ENCODE data around the gene FAM234A.

FAM234A gene

DNA sequence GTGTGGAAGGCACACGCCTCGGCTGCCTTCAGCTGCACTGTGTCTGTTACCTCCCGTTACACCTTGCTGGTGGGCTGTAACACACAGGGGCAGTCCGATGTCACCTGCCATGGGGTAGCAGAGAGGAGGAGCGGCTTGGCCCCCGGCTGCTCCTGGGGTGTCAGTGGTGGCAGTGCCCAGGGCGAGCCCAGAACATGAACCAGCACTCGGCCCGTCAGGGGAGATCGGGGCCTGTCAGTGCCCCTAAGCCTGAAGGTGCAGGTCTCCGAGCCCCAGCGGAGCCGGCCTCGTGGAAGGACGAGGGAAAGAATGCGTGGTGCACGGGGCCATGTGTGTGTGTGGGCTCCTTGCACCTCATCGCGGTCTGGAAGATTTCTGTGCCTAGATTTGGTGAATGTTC lies 25.7 kb downstream of the FAM234A start:
- TF ChIP-seq CTCF (IDR thresholded peaks at IDR 0.05; ENCODE audit: borderline replicate concordance, insufficient read depth, low read depth, low read length), result no peak

GRCh38 chr16:261031-261691 lies 26.5 kb downstream of the FAM234A start:
- no peak overlapping the region for H3K4me3 ChIP-seq (ENCODE audit: low read depth, low read length)
- no peak for TF ChIP-seq CTCF (IDR thresholded peaks at IDR 0.05; ENCODE audit: borderline replicate concordance, insufficient read depth, low read depth, low read length)

More for the DNA sequence above, 25.7 kb downstream of the FAM234A start:
- H3K4me3 ChIP-seq (ENCODE audit: low read depth, low read length), result no peak overlapping the region

DNA sequence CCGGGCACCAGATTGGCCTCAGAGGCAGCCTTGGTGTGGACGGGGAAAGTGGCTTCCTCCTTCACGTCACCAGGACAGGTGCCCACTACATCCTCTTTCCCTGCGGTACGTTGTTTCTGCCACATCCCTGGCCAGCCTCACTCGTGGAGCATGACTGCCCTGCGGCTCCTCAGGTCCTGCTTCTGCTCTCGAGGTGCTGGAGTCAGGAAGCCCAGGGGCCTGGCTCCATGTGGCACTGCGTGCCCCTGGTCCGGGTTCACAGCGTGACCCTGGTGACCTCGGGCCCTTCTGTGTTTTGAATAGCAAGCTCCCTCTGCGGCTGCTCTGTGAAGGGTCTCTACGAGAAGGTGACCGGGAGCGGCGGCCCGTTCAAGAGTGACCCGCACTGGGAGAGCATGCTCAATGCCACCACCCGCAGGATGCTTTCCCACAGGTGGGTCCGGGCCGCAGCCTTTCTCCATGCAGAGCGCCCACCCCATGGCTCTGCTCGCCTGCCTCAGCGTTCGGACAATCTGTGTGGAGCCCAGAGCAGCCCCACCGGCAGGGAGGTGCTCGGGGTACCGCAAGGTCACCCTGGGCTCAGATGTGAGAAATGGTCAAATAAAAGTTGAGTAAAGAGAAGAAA lies 27.6 kb downstream of the FAM234A start:
- no peak overlapping the region for H3K4me3 ChIP-seq (ENCODE audit: low read depth, low read length)
- TF ChIP-seq CTCF (IDR thresholded peaks at IDR 0.05; ENCODE audit: borderline replicate concordance, insufficient read depth, low read depth, low read length), result no peak

DNA sequence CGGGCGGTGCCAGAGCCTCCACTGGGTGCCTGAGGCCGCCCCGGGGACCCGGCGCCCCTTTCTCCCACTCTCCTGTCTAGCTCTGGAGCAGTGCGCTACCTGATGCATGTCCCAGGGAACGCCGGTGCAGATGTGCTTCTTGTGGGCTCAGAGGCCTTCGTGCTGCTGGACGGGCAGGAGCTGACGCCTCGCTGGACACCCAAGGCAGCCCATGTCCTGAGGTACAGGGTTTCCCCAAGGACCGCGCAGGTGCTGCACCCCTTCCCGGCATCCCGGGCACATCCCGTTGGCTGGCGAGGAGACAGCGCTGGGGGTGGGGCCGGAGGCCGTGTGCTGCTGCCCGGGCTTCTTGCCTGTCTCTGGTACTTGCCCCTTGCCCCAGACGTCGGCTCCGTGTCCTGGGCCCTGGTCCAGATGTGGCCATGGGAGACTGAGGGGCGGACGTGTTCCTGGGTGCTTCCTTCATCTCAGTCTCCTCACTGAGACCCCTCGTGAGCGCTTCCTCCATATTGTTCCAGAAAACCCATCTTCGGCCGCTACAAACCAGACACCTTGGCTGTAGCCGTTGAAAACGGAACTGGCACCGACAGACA lies 28.7 kb downstream of the FAM234A start:
- no peak for TF ChIP-seq CTCF (IDR thresholded peaks at IDR 0.05; ENCODE audit: borderline replicate concordance, insufficient read depth, low read depth, low read length)
- H3K4me3 ChIP-seq (ENCODE audit: low read depth, low read length), result no peak overlapping the region

DNA sequence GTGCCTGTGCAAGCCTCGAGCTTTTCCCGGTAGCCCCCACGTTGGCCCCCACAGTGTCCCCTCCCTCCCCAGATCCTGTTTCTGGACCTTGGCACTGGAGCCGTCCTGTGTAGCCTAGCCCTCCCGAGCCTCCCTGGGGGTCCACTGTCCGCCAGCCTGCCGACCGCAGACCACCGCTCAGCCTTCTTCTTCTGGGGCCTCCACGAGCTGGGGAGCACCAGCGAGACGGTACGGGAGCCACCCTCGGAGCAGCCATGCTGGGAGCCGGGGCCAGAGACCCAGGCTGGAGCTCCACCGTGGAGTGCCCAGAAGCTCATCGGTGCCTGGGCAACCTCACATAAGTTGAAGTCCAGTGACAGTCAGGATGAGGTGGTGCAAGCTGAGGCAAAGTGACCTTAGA lies 29.3 kb downstream of the FAM234A start:
- no peak for TF ChIP-seq CTCF (IDR thresholded peaks at IDR 0.05; ENCODE audit: borderline replicate concordance, insufficient read depth, low read depth, low read length)
- no peak overlapping the region for H3K4me3 ChIP-seq (ENCODE audit: low read depth, low read length)

- H3K4me3 ChIP-seq (ENCODE audit: low read depth, low read length), result no peak overlapping the region
- TF ChIP-seq CTCF (IDR thresholded peaks at IDR 0.05; ENCODE audit: borderline replicate concordance, insufficient read depth, low read depth, low read length), result no peak
Observed at GRCh38 chr16:264440-264951, 29.9 kb downstream of the FAM234A start.
